NCI-H1105 (cell line): Measurements from ENCODE around the gene CCSER2.
"Not testable (repeated sequence)": the region's sequence is repeated elsewhere in the genome, so short reads cannot be mapped to it uniquely, and the experiment has no call there.

Experiments used
- DNase-seq: peaks from one replicate; lab custom pipeline; 2025; lab: John Stamatoyannopoulos, UW

CCSER2 gene

GRCh38 chr10:84311576-84311975 is 16.8 kb upstream of the CCSER2 start:
- no peak for DNase-seq

- DNase-seq = no peak
Measured at GRCh38 chr10:84312816-84313215, 15.6 kb upstream of the CCSER2 start.

- DNase-seq = no peak
Measured at GRCh38 chr10:84314275-84314674, 14.1 kb upstream of the CCSER2 start.

GRCh38 chr10:84317174-84317573 is 11.2 kb upstream of the CCSER2 start:
- no peak for DNase-seq

- DNase-seq = no peak
Measured at GRCh38 chr10:84321902-84322301, 6.5 kb upstream of the CCSER2 start.

- DNase-seq = not testable (repeated sequence)
Measured at GRCh38 chr10:84323566-84323965, 4.8 kb upstream of the CCSER2 start.

GRCh38 chr10:84326995-84327394 is 1.4 kb upstream of the CCSER2 start:
- DNase-seq = not testable (repeated sequence)

- no peak for DNase-seq
Measured at GRCh38 chr10:84329196-84329611, 815 bp downstream of the CCSER2 start.

- no peak for DNase-seq
Measured at GRCh38 chr10:84329986-84330651, 1.7 kb downstream of the CCSER2 start.

- no peak for DNase-seq
Measured at GRCh38 chr10:84331091-84331490, 2.7 kb downstream of the CCSER2 start.

- no peak for DNase-seq
Measured at GRCh38 chr10:84333864-84334451, 5.6 kb downstream of the CCSER2 start.

GRCh38 chr10:84334811-84335210 is 6.4 kb downstream of the CCSER2 start:
- no peak for DNase-seq

GRCh38 chr10:84335516-84335915 is 7.1 kb downstream of the CCSER2 start:
- DNase-seq = no peak

- no peak for DNase-seq
Measured at GRCh38 chr10:84336406-84337090, 8.2 kb downstream of the CCSER2 start.

- no peak for DNase-seq
Measured at GRCh38 chr10:84337199-84337598, 8.8 kb downstream of the CCSER2 start.

- no peak for DNase-seq
Measured at GRCh38 chr10:84339025-84339424, 10.6 kb downstream of the CCSER2 start.

- DNase-seq = no peak
Measured at GRCh38 chr10:84340187-84340586, 11.8 kb downstream of the CCSER2 start.

GRCh38 chr10:84340632-84341537 is 12.5 kb downstream of the CCSER2 start:
- no peak for DNase-seq

- no peak for DNase-seq
Measured at GRCh38 chr10:84341538-84341856, 13.1 kb downstream of the CCSER2 start.

GRCh38 chr10:84341983-84342382 is 13.6 kb downstream of the CCSER2 start:
- DNase-seq = no peak

- DNase-seq = no peak
Measured at GRCh38 chr10:84342584-84342983, 14.2 kb downstream of the CCSER2 start.

GRCh38 chr10:84343831-84344230 is 15.4 kb downstream of the CCSER2 start:
- DNase-seq = no peak
